Vagina (tissue), 2 donors: ENCODE data around the gene EML4. TPM values are rescaled to one million over a fixed set of nuclear protein-coding genes. Genes with fewer than 3 reads are reported as not detected.

Source experiments
- DNase-seq, 2 donors: peaks; one replicate each; pipeline ENCODE4 v3.0.0-alpha.2; 2017; ENCODE audit errors: extremely low spot score in 2 of 2
- H3K27ac ChIP-seq: fragments of 200-600 bp; sonication (generic); one replicate; pipeline ENCODE4 v1.5.1; 2019
- H3K27me3 ChIP-seq: fragments of 200-600 bp; sonication (generic); one replicate; pipeline ENCODE4 v1.5.1; 2019
- H3K36me3 ChIP-seq, 2 donors: fragments of 200-600 bp; sonication (generic); one replicate each; pipeline ENCODE4 v1.5.1; 2017 to 2019
- H3K4me1 ChIP-seq: fragments of 200-600 bp; sonication (generic); one replicate; pipeline ENCODE4 v1.5.1; 2019
- H3K4me3 ChIP-seq, 2 donors: fragments of 200-600 bp; sonication (generic); 1 replicate in 1 of 2; 2 replicates in 1 of 2; pipeline ENCODE4 v1.5.1; 2016 to 2019
- H3K9me3 ChIP-seq: fragments of 200-600 bp; sonication (generic); one replicate; pipeline ENCODE4 v1.5.1; 2019
- POLR2A ChIP-seq, 2 donors: fragments of 450-650 bp; IDR thresholded peaks; one replicate each; pipeline ENCODE4 v1.6.1; 2017; ENCODE audit warnings: antibody characterized with exemption in 2 of 2, mild to moderate bottlenecking in 2 of 2, moderate library complexity in 2 of 2
- POLR2AphosphoS5 ChIP-seq, 2 donors: sonication (generic); formaldehyde crosslinking; IDR thresholded peaks; one replicate each; pipeline ENCODE4 v1.9.0; 2017; ENCODE audit warnings: antibody characterized with exemption in 2 of 2, mild to moderate bottlenecking in 2 of 2, low read depth in 1 of 2; ENCODE audit not compliant: insufficient read depth in 1 of 2
- intact Hi-C: fragments of 100-400 bp; cut with DNase I; formaldehyde crosslinking; loops from one replicate; pipeline ENCODE4 v1.15.1; 2023
- total RNA-seq: library from RNA; depleted of rRNA; stranded (reverse); fragments of >200 nt; gene quantifications from one replicate; pipeline ENCODE4 v1.2.3, GENCODE V29; 2016
- TF ChIP-seq, protein P1 (sequence below), 3 experiments: fragments of 450-650 bp in 2 of 3; fragments of 200-600 bp in 1 of 3; sonication (generic) in 1 of 3; IDR thresholded peaks; one replicate each; pipeline ENCODE4 v1.5.1; 2017 to 2019; ENCODE audit warnings: antibody characterized with exemption in 3 of 3, mild to moderate bottlenecking in 2 of 3, moderate library complexity in 2 of 3

Gene EML4
- total RNA-seq, 1 donor from 2014 or later, result 26.0 TPM

DNA sequence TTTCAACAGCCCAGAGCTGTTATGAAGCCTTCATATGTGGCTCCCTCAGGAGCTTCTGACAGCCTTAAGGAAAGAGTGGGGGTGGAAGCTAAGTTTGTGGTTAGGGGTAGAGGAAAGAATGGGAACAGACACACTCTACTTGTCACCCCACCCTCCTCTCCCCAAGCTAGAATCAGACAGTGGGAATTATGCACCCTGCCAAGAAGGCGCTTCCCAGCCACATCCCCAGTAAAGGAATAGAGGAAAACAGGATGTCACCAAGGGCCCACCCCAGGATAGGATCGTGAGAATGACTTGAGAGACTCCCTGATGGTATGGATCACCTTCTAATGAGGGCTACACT is 32.4 kb upstream of the EML4 start:
- TF ChIP-seq POLR2A (IDR thresholded peaks at IDR 0.05) (no peak), POLR2AphosphoS5 (IDR thresholded peaks at IDR 0.05; ENCODE audit: insufficient read depth in 1 of 2, low read depth in 1 of 2) (no peak)
- TF ChIP-seq, protein P1, sequence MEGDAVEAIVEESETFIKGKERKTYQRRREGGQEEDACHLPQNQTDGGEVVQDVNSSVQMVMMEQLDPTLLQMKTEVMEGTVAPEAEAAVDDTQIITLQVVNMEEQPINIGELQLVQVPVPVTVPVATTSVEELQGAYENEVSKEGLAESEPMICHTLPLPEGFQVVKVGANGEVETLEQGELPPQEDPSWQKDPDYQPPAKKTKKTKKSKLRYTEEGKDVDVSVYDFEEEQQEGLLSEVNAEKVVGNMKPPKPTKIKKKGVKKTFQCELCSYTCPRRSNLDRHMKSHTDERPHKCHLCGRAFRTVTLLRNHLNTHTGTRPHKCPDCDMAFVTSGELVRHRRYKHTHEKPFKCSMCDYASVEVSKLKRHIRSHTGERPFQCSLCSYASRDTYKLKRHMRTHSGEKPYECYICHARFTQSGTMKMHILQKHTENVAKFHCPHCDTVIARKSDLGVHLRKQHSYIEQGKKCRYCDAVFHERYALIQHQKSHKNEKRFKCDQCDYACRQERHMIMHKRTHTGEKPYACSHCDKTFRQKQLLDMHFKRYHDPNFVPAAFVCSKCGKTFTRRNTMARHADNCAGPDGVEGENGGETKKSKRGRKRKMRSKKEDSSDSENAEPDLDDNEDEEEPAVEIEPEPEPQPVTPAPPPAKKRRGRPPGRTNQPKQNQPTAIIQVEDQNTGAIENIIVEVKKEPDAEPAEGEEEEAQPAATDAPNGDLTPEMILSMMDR (IDR thresholded peaks at IDR 0.05), result no peak
- H3K27ac ChIP-seq, result no peak overlapping the region
- no peak overlapping the region for H3K4me3 ChIP-seq
- intact Hi-C loops, result no loop called here
- no peak for DNase-seq
- H3K9me3 ChIP-seq, result no peaks in the 10 kb centered on the region
- H3K27me3 ChIP-seq, result no peaks in the 10 kb centered on the region
- H3K36me3 ChIP-seq, result no peaks in the 10 kb centered on the region
- H3K4me1 ChIP-seq, result peaks cover 65% of the 10 kb centered on the region

DNA sequence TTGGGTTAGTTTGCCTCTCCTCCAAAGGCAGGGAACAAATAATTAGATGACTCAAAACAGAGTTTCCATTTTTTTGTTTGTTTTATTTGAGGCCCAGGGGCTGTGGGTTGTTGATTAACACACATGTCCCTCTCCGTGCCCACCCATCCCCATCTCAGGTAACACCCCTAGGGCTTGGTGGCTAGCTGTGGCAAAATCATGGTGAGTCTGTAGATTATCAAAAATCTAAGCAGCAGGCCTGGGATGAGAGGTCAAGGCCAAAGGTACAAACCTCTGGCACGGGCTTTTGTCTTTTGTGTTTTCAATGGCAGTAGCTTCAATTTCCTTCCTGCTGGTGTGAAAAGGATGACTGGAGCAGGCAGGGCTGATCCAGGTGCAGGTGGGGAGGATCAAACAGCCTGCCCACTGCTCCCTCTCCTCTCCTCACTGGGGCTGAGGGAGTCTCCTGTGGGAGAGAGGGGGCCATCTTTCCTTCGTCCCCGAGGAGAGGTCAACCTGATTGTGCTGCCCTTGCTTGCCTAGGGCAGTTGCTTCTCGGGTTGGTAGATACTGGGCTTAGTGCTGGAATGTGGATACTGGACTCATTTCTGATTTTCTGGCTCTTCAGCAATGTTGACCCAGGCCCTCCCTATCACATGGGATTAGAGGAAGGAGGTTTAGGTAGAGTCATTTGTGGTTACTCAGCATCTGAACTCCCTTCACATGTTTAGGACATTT is 31.9 kb upstream of the EML4 start:
- Histone ChIP-seq H3K4me1 (peaks cover 64% of the 10 kb centered on the region), H3K36me3 (no peaks in the 10 kb centered on the region), H3K27ac (no peak overlapping the region), H3K9me3 (no peaks in the 10 kb centered on the region), H3K27me3 (no peaks in the 10 kb centered on the region), H3K4me3 (no peak overlapping the region)
- no peak for DNase-seq
- intact Hi-C loops, result no loop called here
- TF ChIP-seq POLR2AphosphoS5 (IDR thresholded peaks at IDR 0.05; ENCODE audit: insufficient read depth in 1 of 2, low read depth in 1 of 2) (no peak), POLR2A (IDR thresholded peaks at IDR 0.05) (no peak)
- TF ChIP-seq, protein P1 (IDR thresholded peaks at IDR 0.05), result no peak

DNA sequence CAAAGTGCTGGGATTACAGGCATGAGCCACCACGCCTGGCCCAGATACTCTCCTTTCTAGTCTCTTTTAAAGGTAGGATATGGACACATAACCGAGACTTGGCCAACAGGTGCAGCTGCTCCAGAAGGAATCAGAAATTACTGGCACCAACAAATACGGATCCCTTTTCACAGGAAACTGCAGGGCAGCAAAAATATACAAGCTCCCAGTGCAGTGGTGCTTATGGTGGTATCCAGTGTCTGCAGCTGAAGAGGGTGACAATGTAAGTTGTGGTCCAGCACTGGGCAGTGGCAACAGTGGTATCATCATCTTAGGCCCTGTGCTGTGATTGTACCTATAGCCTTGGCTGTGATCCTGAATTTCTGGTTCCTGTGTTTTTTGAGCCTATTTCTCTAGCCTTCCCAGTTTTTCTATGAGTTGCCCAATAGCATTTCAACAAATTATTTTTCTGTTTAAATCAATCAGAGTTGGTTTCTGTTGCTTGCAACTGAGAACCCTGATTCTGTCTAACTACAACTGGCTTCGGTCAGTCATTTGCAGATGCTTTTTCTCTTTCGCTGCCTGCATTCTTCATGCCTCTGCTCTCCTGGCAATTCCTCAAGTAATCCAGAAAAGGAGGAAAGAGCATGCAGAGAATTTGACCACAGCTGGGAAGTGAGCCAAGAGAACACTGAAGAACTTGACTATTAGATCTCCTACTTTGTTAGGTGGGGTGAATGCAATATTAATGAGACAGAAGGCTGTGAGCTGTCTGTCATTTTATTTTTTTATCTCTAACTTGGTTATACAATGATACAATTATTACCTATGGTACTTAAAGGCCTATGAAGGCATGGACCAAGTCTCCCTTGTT is 30.8 kb upstream of the EML4 start:
- Histone ChIP-seq H3K4me3 (no peak overlapping the region), H3K36me3 (no peaks in the 10 kb centered on the region), H3K27me3 (no peaks in the 10 kb centered on the region), H3K9me3 (no peaks in the 10 kb centered on the region), H3K4me1 (peaks cover 61% of the 10 kb centered on the region), H3K27ac (no peak overlapping the region)
- TF ChIP-seq POLR2A (IDR thresholded peaks at IDR 0.05) (no peak), POLR2AphosphoS5 (IDR thresholded peaks at IDR 0.05; ENCODE audit: insufficient read depth in 1 of 2, low read depth in 1 of 2) (no peak)
- TF ChIP-seq, protein P1 (IDR thresholded peaks at IDR 0.05), result no peak
- DNase-seq, result no peak
- intact Hi-C loops, result no loop called here

DNA sequence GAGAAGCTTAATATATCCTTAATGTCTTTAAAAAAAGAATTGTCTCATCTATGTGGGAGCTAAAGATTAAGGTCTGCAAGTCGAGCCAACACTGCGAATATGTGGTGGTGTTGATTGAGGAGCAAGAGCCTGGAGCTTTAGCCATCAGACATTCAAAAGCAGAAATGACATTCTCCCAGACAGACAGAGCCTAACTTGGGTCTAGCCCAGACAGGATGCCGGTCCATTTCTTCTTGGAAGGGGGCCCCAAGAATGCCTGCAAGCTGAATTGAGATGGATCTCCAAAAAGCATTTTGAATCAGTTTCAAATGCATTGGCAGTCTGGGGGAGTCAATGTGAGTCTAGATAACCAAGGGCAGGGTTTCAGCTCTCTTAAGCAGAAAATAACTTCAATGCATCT is 30.1 kb upstream of the EML4 start:
- TF ChIP-seq POLR2AphosphoS5 (IDR thresholded peaks at IDR 0.05; ENCODE audit: insufficient read depth in 1 of 2, low read depth in 1 of 2) (no peak), POLR2A (IDR thresholded peaks at IDR 0.05) (no peak)
- TF ChIP-seq, protein P1 (IDR thresholded peaks at IDR 0.05), result no peak
- peaks cover 54% of the 10 kb centered on the region for H3K4me1 ChIP-seq
- H3K27ac ChIP-seq, result no peak overlapping the region
- intact Hi-C loops, result no loop called here
- no peaks in the 10 kb centered on the region for H3K27me3 ChIP-seq
- H3K9me3 ChIP-seq, result no peaks in the 10 kb centered on the region
- no peaks in the 10 kb centered on the region for H3K36me3 ChIP-seq
- H3K4me3 ChIP-seq, result no peak overlapping the region
- no peak for DNase-seq

DNA sequence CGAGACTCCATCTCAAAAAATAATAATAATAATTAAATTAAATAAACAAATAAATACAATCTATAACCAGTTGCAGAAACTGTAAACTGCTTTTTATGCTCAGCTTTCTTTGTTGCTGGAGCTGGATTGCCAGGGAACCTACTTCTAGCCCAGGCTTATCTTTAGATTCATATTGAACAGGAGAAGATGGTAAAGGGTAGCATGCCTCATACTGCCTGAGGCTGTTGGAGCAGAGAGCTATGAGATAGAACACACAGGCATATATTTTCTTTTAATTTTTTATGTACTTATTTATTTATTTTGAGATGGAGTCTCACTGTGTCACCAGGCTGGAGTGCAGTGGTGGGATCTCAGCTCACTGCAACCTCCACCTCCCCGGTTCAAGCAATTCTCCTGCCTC is 28.7 kb upstream of the EML4 start:
- no peaks in the 10 kb centered on the region for H3K27me3 ChIP-seq
- no peaks in the 10 kb centered on the region for H3K9me3 ChIP-seq
- no peaks in the 10 kb centered on the region for H3K36me3 ChIP-seq
- no peak overlapping the region for H3K4me3 ChIP-seq
- DNase-seq, result no peak
- TF ChIP-seq POLR2AphosphoS5 (IDR thresholded peaks at IDR 0.05; ENCODE audit: insufficient read depth in 1 of 2, low read depth in 1 of 2) (no peak), POLR2A (IDR thresholded peaks at IDR 0.05) (no peak)
- TF ChIP-seq, protein P1 (IDR thresholded peaks at IDR 0.05), result no peak
- intact Hi-C loops, result no loop called here
- no peak overlapping the region for H3K27ac ChIP-seq
- peaks cover 47% of the 10 kb centered on the region for H3K4me1 ChIP-seq
